Heart left ventricle (tissue), 16 donors: Measurements from ENCODE around the gene FOXO6. TPM values are rescaled to one million over a fixed set of nuclear protein-coding genes. Genes with fewer than 3 reads are reported as not detected.

ENCODE experiments used
- ATAC-seq, 4 donors: fragments of 200-7000 bp; cut with Tn5 transposase; one replicate each; pipeline ENCODE4 v1.9.1; 2020 to 2022; ENCODE audit warnings: moderate library complexity in 4 of 4, mild to moderate bottlenecking in 3 of 4, moderate number of reproducible peaks in 1 of 4
- DNase-seq, 5 donors: peaks; one replicate each; pipeline ENCODE4 v3.0.0-alpha.2; 2020
- H3K27ac ChIP-seq, 12 donors: fragments of 200-600 bp; sonication (generic) in 4 of 12; one replicate each; pipeline versions ENCODE4 v1.5.0 to v1.8.0; 2016 to 2022; ENCODE audit warnings: mild to moderate bottlenecking in 2 of 12
- H3K27me3 ChIP-seq, 9 donors: fragments of 200-600 bp; sonication (generic) in 2 of 9; one replicate each; pipeline versions ENCODE4 v1.5.1 to v1.8.0; 2016 to 2022; ENCODE audit warnings: mild to moderate bottlenecking in 3 of 9
- H3K36me3 ChIP-seq, 9 donors: fragments of 200-600 bp; sonication (generic) in 2 of 9; one replicate each; pipeline versions ENCODE4 v1.5.0 to v1.8.0; 2018 to 2022; ENCODE audit warnings: mild to moderate bottlenecking in 2 of 9
- H3K4me1 ChIP-seq, 12 donors: fragments of 200-600 bp; sonication (generic) in 4 of 12; one replicate each; pipeline versions ENCODE4 v1.5.0 to v1.8.0; 2016 to 2022; ENCODE audit warnings: mild to moderate bottlenecking in 3 of 12
- H3K4me3 ChIP-seq, 12 donors: fragments of 200-600 bp; sonication (generic) in 4 of 12; one replicate each; pipeline versions ENCODE4 v1.5.0 to v1.8.0; 2017 to 2022; ENCODE audit warnings: mild to moderate bottlenecking in 9 of 12, moderate library complexity in 4 of 12
- H3K9me3 ChIP-seq, 12 donors: fragments of 200-600 bp; sonication (generic) in 4 of 12; one replicate each; pipeline versions ENCODE4 v1.5.0 to v1.8.0; 2016 to 2022; ENCODE audit warnings: mild to moderate bottlenecking in 1 of 12
- CTCF ChIP-seq, 12 donors: fragments of 200-600 bp; sonication (generic) in 4 of 12; IDR thresholded peaks; one replicate each; pipeline versions ENCODE4 v1.5.0 to v1.8.0; 2018 to 2022; ENCODE audit warnings: antibody characterized with exemption in 12 of 12, mild to moderate bottlenecking in 5 of 12
- POLR2A ChIP-seq, 2 donors: fragments of 450-650 bp; IDR thresholded peaks; one replicate each; pipeline ENCODE4 v1.6.1; 2017; ENCODE audit warnings: antibody characterized with exemption in 2 of 2, mild to moderate bottlenecking in 2 of 2, moderate library complexity in 2 of 2
- WGBS, 4 donors: extraction: QIAGEN DNeasy Blood & Tissue Kit in 2 of 4; methylation state at CpG; one replicate each; pipeline versions ENCODE4 v1.1.5 to v1.1.7; 2013 to 2018; 5-methylcytosine and 5-hydroxymethylcytosine counted together
- intact Hi-C, 10 donors: fragments of 100-400 bp; cut with DNase I; formaldehyde crosslinking; loops; one replicate each; pipeline versions ENCODE4 v1.11.1 to v1.14.2; 2022
- polyA plus RNA-seq, 2 donors: library from polyadenylated mRNA; stranded (reverse); fragments of 200-250 nt; gene quantifications; one replicate each; pipeline ENCODE4 v1.2.3, GENCODE V29; 2013
- total RNA-seq, 9 donors: library from RNA; depleted of rRNA in 2 of 9; stranded (reverse); fragments of >200 nt in 2 of 9; fragmentation: NEBNext Ultra II Directional in 3 of 9; extraction: Animal tissue kit (Norgen Biotek cat#: 25700) in 3 of 9; gene quantifications; one replicate each; pipeline versions ENCODE4 v1.1.0 to v1.2.4, GENCODE V29; 2016 to 2023
- donor health status: ischemic (EF 13 %, LVEDD 7.1; RV severe dilation, severe dysfunction).
- donor health status: healthy with polysubstance abuse.
- donor health status: DM: no; HTN: yes; CAD: no.
- donor health status: DM: no; HTN: no; CAD: no.
- donor health status: ischemic (EF 25% LVEDD 6.9; RV normal size, moderate dysfunction).
- donor health status: ischemic (EF 25% LVEDD 5.7; RV mildly dilated, moderate dysfunction).
- donor health status: healthy.
- donor health status: DM: yes; HTN: yes; CAD: no.
- donor health status: ischemic (EF 35%, LVEDD 5.7; RV mildly dilated, moderate dysfunction).
- donor health status: nonischemic (EF 11% LVEDD 7.7; RV severe dilation, severe dysfunction).
- donor health status: DM: yes; HTN: yes; CAD: no.
- donor health status: PGD.
- donor health status: ischemic (EF 29% LVEDD 5.4; RV normal size, mild dysfunction).
- donor health status: nonischemic (EF 23%, LVEDD 6.1; RV moderate dilation, normal function).

FOXO6 gene
- total and polyA plus RNA-seq, 11 donors: 0.69 to 4.8 (median 1.4) TPM

GRCh38 chr1:41377397-41377796 lies 16.2 kb downstream of the FOXO6 start:
- intact Hi-C loops: no loop called here
- 75 to 86% (median 83%) methylated on average over 4 of the region's 4 CpGs for WGBS, 4 donors
- TF ChIP-seq POLR2A (IDR thresholded peaks at IDR 0.05): no peak
- no peak for TF ChIP-seq CTCF (IDR thresholded peaks at IDR 0.05)
- ATAC-seq (no peak), DNase-seq (no peak)
- Histone ChIP-seq H3K4me1 (peaks cover 0 to 26% (median 10%) of the 10 kb centered on the region in 12 donors), H3K4me3 (no peak overlapping the region), H3K27me3 (peaks cover 0 to 15% (median 0%) of the 10 kb centered on the region in 9 donors), H3K27ac (no peak overlapping the region), H3K9me3 (no peaks in the 10 kb centered on the region), H3K36me3 (peaks cover 0 to 6% (median 0%) of the 10 kb centered on the region in 9 donors)

GRCh38 chr1:41378222-41378621 lies 17.0 kb downstream of the FOXO6 start:
- peaks cover 0 to 27% (median 11%) of the 10 kb centered on the region in 12 donors for H3K4me1 ChIP-seq
- H3K9me3 ChIP-seq: no peaks in the 10 kb centered on the region
- TF ChIP-seq CTCF (IDR thresholded peaks at IDR 0.05) (no peak), POLR2A (IDR thresholded peaks at IDR 0.05) (no peak)
- peaks cover 0 to 6% (median 0%) of the 10 kb centered on the region in 9 donors for H3K36me3 ChIP-seq
- ATAC-seq (no peak), DNase-seq (no peak)
- peaks cover 0 to 20% (median 0%) of the 10 kb centered on the region in 9 donors for H3K27me3 ChIP-seq
- 79 to 91% (median 87%) methylated on average over 4 of the region's 4 CpGs for WGBS, 4 donors
- no peak overlapping the region for H3K4me3 ChIP-seq
- intact Hi-C loops: no loop called here
- H3K27ac ChIP-seq: no peak overlapping the region

- peak overlapping the region in 1 of 12 donors; percentile 5 for H3K27ac ChIP-seq
- no peaks in the 10 kb centered on the region for H3K9me3 ChIP-seq
- WGBS, 4 donors: 78 to 96% (median 90%) methylated on average over 4 of the region's 4 CpGs
- no peak for TF ChIP-seq CTCF (IDR thresholded peaks at IDR 0.05)
- TF ChIP-seq POLR2A (IDR thresholded peaks at IDR 0.05): no peak
- H3K36me3 ChIP-seq: peaks cover 0 to 6% (median 0%) of the 10 kb centered on the region in 9 donors
- intact Hi-C loops: no loop called here
- ATAC-seq: no peak
- DNase-seq: no peak
- peaks cover 0 to 29% (median 11%) of the 10 kb centered on the region in 12 donors for H3K4me1 ChIP-seq
- H3K27me3 ChIP-seq: peaks cover 0 to 23% (median 0%) of the 10 kb centered on the region in 9 donors
- H3K4me3 ChIP-seq: no peak overlapping the region
Observed at GRCh38 chr1:41378999-41379737, 17.9 kb downstream of the FOXO6 start.

GRCh38 chr1:41379738-41380130 lies 18.5 kb downstream of the FOXO6 start:
- DNase-seq (no peak), ATAC-seq (no peak)
- Histone ChIP-seq H3K27ac (peak overlapping the region in 1 of 12 donors; percentile 98), H3K4me3 (no peak overlapping the region), H3K36me3 (peaks cover 0 to 6% (median 0%) of the 10 kb centered on the region in 9 donors), H3K4me1 (peaks cover 0 to 29% (median 11%) of the 10 kb centered on the region in 12 donors), H3K27me3 (peaks cover 0 to 23% (median 0%) of the 10 kb centered on the region in 9 donors), H3K9me3 (no peaks in the 10 kb centered on the region)
- TF ChIP-seq CTCF (IDR thresholded peaks at IDR 0.05) (no peak), POLR2A (IDR thresholded peaks at IDR 0.05) (no peak)
- intact Hi-C loops: no loop called here
- WGBS, 4 donors: 68 to 80% (median 73%) methylated on average over 6 of the region's 6 CpGs
